Activated B cell treated with CpG ODN at 0.5 μM for 24 hours (primary cell): Measurements from ENCODE around the gene ZDHHC16. TPM values are rescaled to one million over a fixed set of nuclear protein-coding genes. Genes with fewer than 3 reads are reported as not detected.

ENCODE experiments used
- ATAC-seq: fragments of 200-7000 bp; cut with Tn5 transposase; one replicate; pipeline ENCODE4 v1.10.0; 2021; ENCODE audit warnings: low read depth, mild to moderate bottlenecking, moderate library complexity
- CTCF ChIA-PET: fragments of 350-600 bp; sonication (Branson Sonifier 250); formaldehyde crosslinking; loops from one replicate; lab custom pipeline; 2021; ENCODE audit warnings: antibody characterized with exemption; lab: Charles Lee
- POLR2A ChIA-PET: fragments of 350-600 bp; sonication (Branson Sonifier 250); formaldehyde crosslinking; loops from one replicate; lab custom pipeline; 2021; ENCODE audit warnings: antibody characterized with exemption; lab: Charles Lee
- DNase-seq: peaks from one replicate; pipeline ENCODE4 v3.0.0; 2022
- H3K27ac Mint-ChIP-seq: one replicate; pipeline ENCODE4 v1.8.0; 2020; ENCODE audit warnings: mixed read lengths
- H3K27me3 Mint-ChIP-seq: one replicate; pipeline ENCODE4 v1.8.0; 2021; ENCODE audit warnings: mixed read lengths
- H3K36me3 Mint-ChIP-seq: one replicate; pipeline ENCODE4 v1.8.0; 2021; ENCODE audit warnings: low read depth, mixed read lengths
- H3K4me1 Mint-ChIP-seq: one replicate; pipeline ENCODE4 v1.8.0; 2021; ENCODE audit warnings: mixed read lengths
- H3K4me3 Mint-ChIP-seq: one replicate; pipeline ENCODE4 v1.8.0; 2020; ENCODE audit warnings: mild to moderate bottlenecking, mixed read lengths
- H3K9me3 Mint-ChIP-seq: one replicate; pipeline ENCODE4 v1.8.0; 2020; ENCODE audit warnings: mixed read lengths
- intact Hi-C: fragments of 100-400 bp; cut with micrococcal nuclease; formaldehyde crosslinking; loops from one replicate; pipeline ENCODE4 v1.15.1; 2024
- total RNA-seq: library from RNA; stranded (reverse); gene quantifications from 2 replicates; pipeline ENCODE4 v1.2.3, GENCODE V29; 2022
- TF ChIP-seq, protein P1 (sequence below): fragments of 200-600 bp; IDR thresholded peaks from one replicate; pipeline ENCODE4 v1.8.0; 2022; ENCODE audit warnings: antibody characterized with exemption, mild to moderate bottlenecking

ZDHHC16 gene
- total RNA-seq, 1 donor from 2014 or later: 40.6 TPM

GRCh38 chr10:97482381-97482780 is 36.4 kb downstream of the ZDHHC16 start:
- DNase-seq (no peak), ATAC-seq (no peak)
- Mint-ChIP-seq H3K27me3 (no peaks in the 10 kb centered on the region), H3K4me1 (no peaks in the 10 kb centered on the region), H3K9me3 (no peaks in the 10 kb centered on the region), H3K4me3 (no peak overlapping the region), H3K27ac (no peak overlapping the region), H3K36me3 (peaks cover 57% of the 10 kb centered on the region)
- CTCF ChIA-PET: no interaction called here
- intact Hi-C loops: no loop called here
- TF ChIP-seq, protein P1, sequence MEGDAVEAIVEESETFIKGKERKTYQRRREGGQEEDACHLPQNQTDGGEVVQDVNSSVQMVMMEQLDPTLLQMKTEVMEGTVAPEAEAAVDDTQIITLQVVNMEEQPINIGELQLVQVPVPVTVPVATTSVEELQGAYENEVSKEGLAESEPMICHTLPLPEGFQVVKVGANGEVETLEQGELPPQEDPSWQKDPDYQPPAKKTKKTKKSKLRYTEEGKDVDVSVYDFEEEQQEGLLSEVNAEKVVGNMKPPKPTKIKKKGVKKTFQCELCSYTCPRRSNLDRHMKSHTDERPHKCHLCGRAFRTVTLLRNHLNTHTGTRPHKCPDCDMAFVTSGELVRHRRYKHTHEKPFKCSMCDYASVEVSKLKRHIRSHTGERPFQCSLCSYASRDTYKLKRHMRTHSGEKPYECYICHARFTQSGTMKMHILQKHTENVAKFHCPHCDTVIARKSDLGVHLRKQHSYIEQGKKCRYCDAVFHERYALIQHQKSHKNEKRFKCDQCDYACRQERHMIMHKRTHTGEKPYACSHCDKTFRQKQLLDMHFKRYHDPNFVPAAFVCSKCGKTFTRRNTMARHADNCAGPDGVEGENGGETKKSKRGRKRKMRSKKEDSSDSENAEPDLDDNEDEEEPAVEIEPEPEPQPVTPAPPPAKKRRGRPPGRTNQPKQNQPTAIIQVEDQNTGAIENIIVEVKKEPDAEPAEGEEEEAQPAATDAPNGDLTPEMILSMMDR: no peak
- POLR2A ChIA-PET: no interaction called here

DNA sequence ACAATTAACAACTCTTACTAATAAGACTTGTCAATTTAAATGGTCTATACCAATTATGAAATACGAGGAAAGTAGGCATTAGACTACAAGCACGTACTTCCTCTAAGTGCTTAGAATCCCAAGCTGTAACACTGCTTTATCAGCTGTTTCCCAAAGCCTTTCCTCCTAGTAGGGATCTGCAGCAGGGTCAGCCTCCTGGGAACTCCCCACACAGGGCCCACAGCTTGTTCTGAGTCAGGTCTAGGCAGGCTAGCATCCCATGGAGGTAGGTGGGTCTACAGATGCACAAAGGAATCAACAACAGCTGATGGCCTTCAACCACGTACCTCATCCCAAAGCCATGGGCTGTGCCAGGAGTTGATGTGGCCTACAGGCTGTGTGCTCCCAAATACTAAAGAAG is 37.5 kb downstream of the ZDHHC16 start:
- no peak overlapping the region for H3K27ac Mint-ChIP-seq

DNA sequence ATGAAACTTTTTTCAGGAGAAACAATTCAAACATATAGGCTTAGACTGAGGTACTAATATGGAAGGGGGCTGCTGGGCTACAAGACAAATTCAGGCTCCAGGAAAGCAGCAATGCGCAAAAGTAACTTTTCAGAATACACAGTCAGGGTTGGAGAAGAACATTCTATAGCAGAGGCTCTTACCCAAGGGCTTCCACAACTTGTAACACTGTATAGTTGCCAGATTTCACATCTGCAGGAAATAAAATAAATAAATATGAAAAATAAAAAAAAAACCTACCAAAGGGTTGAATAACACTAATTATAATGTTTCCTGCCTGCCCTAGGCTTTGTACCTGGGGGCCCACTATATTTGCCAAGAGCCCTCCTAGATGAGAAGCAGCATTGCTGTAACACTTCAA is 37.9 kb downstream of the ZDHHC16 start:
- Mint-ChIP-seq H3K4me3 (no peak overlapping the region), H3K27ac (no peak overlapping the region), H3K27me3 (no peaks in the 10 kb centered on the region), H3K36me3 (peaks cover 45% of the 10 kb centered on the region), H3K4me1 (peaks cover under 1% of the 10 kb centered on the region), H3K9me3 (no peaks in the 10 kb centered on the region)
- no peak for ATAC-seq
- no peak for DNase-seq
- intact Hi-C loops: no loop called here
- ChIA-PET CTCF (no interaction called here), POLR2A (no interaction called here)
- TF ChIP-seq, protein P1: no peak

More for the DNA sequence above, 37.5 kb downstream of the ZDHHC16 start:
- Mint-ChIP-seq H3K27me3 (no peaks in the 10 kb centered on the region), H3K36me3 (peaks cover 46% of the 10 kb centered on the region), H3K9me3 (no peaks in the 10 kb centered on the region), H3K4me1 (no peaks in the 10 kb centered on the region), H3K4me3 (no peak overlapping the region)
- ChIA-PET CTCF (no interaction called here), POLR2A (no interaction called here)
- TF ChIP-seq, protein P1: no peak
- intact Hi-C loops: no loop called here
- DNase-seq (no peak), ATAC-seq (no peak)

DNA sequence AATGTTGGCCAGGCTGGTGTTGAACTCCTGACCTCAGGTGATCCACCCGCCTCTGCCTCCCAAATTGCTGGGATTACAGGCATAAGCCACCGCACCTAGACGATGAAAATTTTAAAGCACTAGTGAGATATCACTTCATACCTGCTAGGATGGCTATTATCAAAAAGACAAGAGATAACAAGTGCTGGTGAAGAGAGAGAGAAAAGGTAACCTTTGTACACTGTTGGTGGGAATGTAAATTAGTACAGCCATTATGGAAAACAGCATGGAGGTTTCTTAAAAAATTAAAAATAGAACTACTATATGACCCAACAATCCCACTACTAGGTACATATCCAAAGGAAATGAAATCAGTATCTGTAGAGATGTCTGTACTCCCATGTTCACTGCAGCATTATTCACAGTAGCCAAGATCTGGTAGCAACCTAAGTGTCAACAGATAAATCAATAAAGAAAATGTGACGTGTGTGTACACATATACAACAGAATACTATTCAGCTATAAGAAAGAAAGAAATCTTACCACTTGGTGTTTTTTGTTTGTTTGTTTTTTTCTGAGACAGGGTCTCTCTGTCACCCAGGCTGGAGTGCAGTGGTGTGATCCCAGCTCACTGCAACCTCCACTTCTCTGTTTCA is 39.8 kb downstream of the ZDHHC16 start:
- Mint-ChIP-seq H3K4me1 (peaks cover 10% of the 10 kb centered on the region), H3K27ac (no peak overlapping the region), H3K36me3 (peaks cover 32% of the 10 kb centered on the region), H3K4me3 (no peak overlapping the region), H3K27me3 (no peaks in the 10 kb centered on the region), H3K9me3 (no peaks in the 10 kb centered on the region)
- no peak for ATAC-seq
- CTCF ChIA-PET: no interaction called here
- POLR2A ChIA-PET: no interaction called here
- intact Hi-C loops: no loop called here
- TF ChIP-seq, protein P1: no peak
- no peak for DNase-seq

- H3K4me1 Mint-ChIP-seq: peaks cover 30% of the 10 kb centered on the region
- POLR2A ChIA-PET: interaction anchor here (0.6 kb wide), 1 partner anchor 197 kb away, joined by 5 read pairs; no protein-coding TSS in a partner anchor
Measured at GRCh38 chr10:97490592-97490991, 44.6 kb downstream of the ZDHHC16 start.

More at GRCh38 chr10:97490592-97490991, 44.6 kb downstream of the ZDHHC16 start:
- H3K27me3 Mint-ChIP-seq: no peaks in the 10 kb centered on the region
- DNase-seq (no peak), ATAC-seq (no peak)
- H3K9me3 Mint-ChIP-seq: no peaks in the 10 kb centered on the region
- H3K4me3 Mint-ChIP-seq: no peak overlapping the region
- CTCF ChIA-PET: interaction anchor here (1.3 kb wide), 1 partner anchor 9 kb away, joined by 4 read pairs; no protein-coding TSS in a partner anchor
- peaks cover 18% of the 10 kb centered on the region for H3K36me3 Mint-ChIP-seq
- TF ChIP-seq, protein P1: no peak
- intact Hi-C loops: loop anchor here (10.0 kb wide), 2 partner anchors 244 to 644 kb away; partner anchors contain the start of genes R3HCC1L and ZFYVE27
- no peak overlapping the region for H3K27ac Mint-ChIP-seq
